ENCODE results near the gene PCP4.

The PCP4 gene

GRCh38 chr21:39867198-39867650 is at the start of gene PCP4:
Gene PCP4 (plus strand): TSS chr21:39867438. CDS start chr21:39867502, 64 bp downstream.
- peak; percentile 80 for DNase-seq

GRCh38 chr21:39818557-39818956 is 48.7 kb upstream of the PCP4 start:
- DNase-seq: no peak

- no peak for DNase-seq
Measured at GRCh38 chr21:39822042-39822441, 45.2 kb upstream of the PCP4 start.

- DNase-seq: no peak
Measured at GRCh38 chr21:39825250-39825649, 42.0 kb upstream of the PCP4 start.

GRCh38 chr21:39834543-39834942 is 32.7 kb upstream of the PCP4 start:
- DNase-seq: no peak

- DNase-seq: no peak
Measured at GRCh38 chr21:39837861-39838359, 29.3 kb upstream of the PCP4 start.

GRCh38 chr21:39840373-39841097 is 26.7 kb upstream of the PCP4 start:
- no peak for DNase-seq

- DNase-seq: no peak
Measured at GRCh38 chr21:39842741-39843459, 24.3 kb upstream of the PCP4 start.

- DNase-seq: no peak
Measured at GRCh38 chr21:39843483-39843882, 23.8 kb upstream of the PCP4 start.

- no peak for DNase-seq
Measured at GRCh38 chr21:39843916-39844315, 23.3 kb upstream of the PCP4 start.

- DNase-seq: no peak
Measured at GRCh38 chr21:39845571-39846130, 21.6 kb upstream of the PCP4 start.

GRCh38 chr21:39847877-39848276 is 19.4 kb upstream of the PCP4 start:
- no peak for DNase-seq

GRCh38 chr21:39849014-39849655 is 18.1 kb upstream of the PCP4 start:
- DNase-seq: no peak

GRCh38 chr21:39850333-39850732 is 16.9 kb upstream of the PCP4 start:
- DNase-seq: no peak

GRCh38 chr21:39851002-39851618 is 16.1 kb upstream of the PCP4 start:
- peak; percentile 63 for DNase-seq

- peak; percentile 32 for DNase-seq
Measured at GRCh38 chr21:39852021-39852721, 15.1 kb upstream of the PCP4 start.

- DNase-seq: no peak
Measured at GRCh38 chr21:39852726-39853500, 14.3 kb upstream of the PCP4 start.

GRCh38 chr21:39854572-39854971 is 12.7 kb upstream of the PCP4 start:
- DNase-seq: no peak

- DNase-seq: no peak
Measured at GRCh38 chr21:39855595-39855994, 11.6 kb upstream of the PCP4 start.

GRCh38 chr21:39860600-39860999 is 6.6 kb upstream of the PCP4 start:
- DNase-seq: no peak

GRCh38 chr21:39863111-39863510 is 4.1 kb upstream of the PCP4 start:
- DNase-seq: peak; percentile 92
